HG02970 (cell line): ENCODE results near the gene MYO9B.
"Not testable (repeated sequence)": the region's sequence is repeated elsewhere in the genome, so short reads cannot be mapped to it uniquely, and the experiment has no call there.

ENCODE experiments used
- ATAC-seq: cut with Tn5 transposase; IDR thresholded peaks from one replicate; pipeline ENCODE4 v1.9.1; 2021; ENCODE audit warnings: mild to moderate bottlenecking, moderate library complexity, moderate number of reproducible peaks; ENCODE audit not compliant: unreplicated experiment, low FRiP score

Gene MYO9B

GRCh38 chr19:17088552-17088951, 13.0 kb downstream of the MYO9B start:
- ATAC-seq = no peak

- no peak for ATAC-seq
These were observed 15.0 kb downstream of the MYO9B start for GRCh38 chr19:17090583-17090982.

GRCh38 chr19:17091758-17092333, 16.3 kb downstream of the MYO9B start:
- no peak for ATAC-seq

GRCh38 chr19:17092696-17093095, 17.1 kb downstream of the MYO9B start:
- ATAC-seq = no peak

- ATAC-seq = not testable (repeated sequence)
These were observed 19.1 kb downstream of the MYO9B start for GRCh38 chr19:17094694-17095093.

- no peak for ATAC-seq
These were observed 19.8 kb downstream of the MYO9B start for GRCh38 chr19:17095141-17095919.

GRCh38 chr19:17097593-17098126, 22.1 kb downstream of the MYO9B start:
- no peak for ATAC-seq

GRCh38 chr19:17098326-17098725, 22.7 kb downstream of the MYO9B start:
- no peak for ATAC-seq

GRCh38 chr19:17101686-17102628, 26.4 kb downstream of the MYO9B start:
- no peak for ATAC-seq

- ATAC-seq = no peak
These were observed 27.6 kb downstream of the MYO9B start for GRCh38 chr19:17103177-17103576.

GRCh38 chr19:17104679-17105078, 29.1 kb downstream of the MYO9B start:
- no peak for ATAC-seq

- no peak for ATAC-seq
These were observed 30.0 kb downstream of the MYO9B start for GRCh38 chr19:17105556-17105955.

- ATAC-seq = not testable (repeated sequence)
These were observed 31.4 kb downstream of the MYO9B start for GRCh38 chr19:17106964-17107363.

- ATAC-seq = no peak
These were observed 32.2 kb downstream of the MYO9B start for GRCh38 chr19:17107546-17108452.

GRCh38 chr19:17108453-17108784, 32.8 kb downstream of the MYO9B start:
- no peak for ATAC-seq

- no peak for ATAC-seq
These were observed 33.7 kb downstream of the MYO9B start for GRCh38 chr19:17109300-17109699.

GRCh38 chr19:17109962-17110598, 34.5 kb downstream of the MYO9B start:
- no peak for ATAC-seq

GRCh38 chr19:17110599-17110966, 35.0 kb downstream of the MYO9B start:
- ATAC-seq = no peak

- no peak for ATAC-seq
These were observed 36.2 kb downstream of the MYO9B start for GRCh38 chr19:17111766-17112165.

- no peak for ATAC-seq
These were observed 36.7 kb downstream of the MYO9B start for GRCh38 chr19:17112271-17112670.
